CD4-positive, alpha-beta T cell (primary cell): ENCODE results near the gene CADM1. TPM values are rescaled to one million over a fixed set of nuclear protein-coding genes. Genes with fewer than 3 reads are reported as not detected.

Experiments used
- ATAC-seq: fragments of 200-7000 bp; cut with Tn5 transposase; one replicate; pipeline ENCODE4 v1.10.0; 2022; ENCODE audit warnings: mild to moderate bottlenecking; ENCODE audit not compliant: poor library complexity
- CTCF ChIA-PET: fragments of 350-600 bp; sonication (Branson Sonifier 250); formaldehyde crosslinking; loops from one replicate; lab custom pipeline; 2021; ENCODE audit warnings: antibody characterized with exemption, inconsistent platforms; lab: Charles Lee
- POLR2A ChIA-PET: fragments of 350-600 bp; sonication (Branson Sonifier 250); formaldehyde crosslinking; loops from one replicate; lab custom pipeline; 2021; ENCODE audit warnings: antibody characterized with exemption, inconsistent platforms; lab: Charles Lee
- DNase-seq, 14 experiments: peaks; one replicate each; pipeline ENCODE4 v3.0.0-alpha.2; 2013 to 2020; ENCODE audit warnings: mixed read lengths in 2 of 14
- H3K27ac ChIP-seq, 2 donors: one replicate each; pipeline versions ENCODE4 v1.5.1 to v1.7.0; 2013; ENCODE audit warnings: low read length in 2 of 2, low read depth in 1 of 2, mild to moderate bottlenecking in 1 of 2
- H3K27me3 ChIP-seq, 2 experiments: 1 replicate in 1 of 2; 2 replicates in 1 of 2; pipeline versions ENCODE4 v1.6.1 to v1.7.0; 2013; ENCODE audit warnings: low read length in 2 of 2, control low read depth in 1 of 2, mild to moderate bottlenecking in 1 of 2, moderate library complexity in 1 of 2; ENCODE audit not compliant: insufficient read depth in 2 of 2, control insufficient read depth in 1 of 2
- H3K36me3 ChIP-seq: one replicate; pipeline ENCODE4 v1.6.1; 2013; ENCODE audit warnings: low read length, control low read depth; ENCODE audit not compliant: insufficient read depth
- H3K4me1 ChIP-seq: one replicate; pipeline ENCODE4 v1.6.1; 2013; ENCODE audit warnings: low read length, control low read depth; ENCODE audit not compliant: insufficient read depth
- H3K4me3 ChIP-seq: one replicate; pipeline ENCODE4 v1.5.1; 2013; ENCODE audit warnings: mild to moderate bottlenecking, low read length, moderate library complexity
- H3K9me3 ChIP-seq, 2 experiments: 1 replicate in 1 of 2; 2 replicates in 1 of 2; pipeline versions ENCODE4 v1.6.1 to v1.7.0; 2013; ENCODE audit warnings: low read length in 2 of 2, mild to moderate bottlenecking in 2 of 2, control low read depth in 1 of 2, moderate library complexity in 1 of 2; ENCODE audit not compliant: control insufficient read depth in 1 of 2, insufficient read depth in 1 of 2
- H3K27ac Mint-ChIP-seq: one replicate; pipeline ENCODE4 v1.8.0; 2020; ENCODE audit warnings: mixed read lengths
- H3K27me3 Mint-ChIP-seq: one replicate; pipeline ENCODE4 v1.8.0; 2021; ENCODE audit warnings: mixed read lengths
- H3K36me3 Mint-ChIP-seq: one replicate; pipeline ENCODE4 v1.8.0; 2021; ENCODE audit warnings: low read depth, mixed read lengths
- H3K4me1 Mint-ChIP-seq: one replicate; pipeline ENCODE4 v1.8.0; 2021; ENCODE audit warnings: low read depth, mixed read lengths
- H3K4me3 Mint-ChIP-seq: one replicate; pipeline ENCODE4 v1.8.0; 2020; ENCODE audit warnings: mild to moderate bottlenecking, mixed read lengths
- H3K9me3 Mint-ChIP-seq: one replicate; pipeline ENCODE4 v1.8.0; 2020; ENCODE audit warnings: mixed read lengths
- CTCF ChIP-seq: fragments of 200-600 bp; IDR thresholded peaks from one replicate; pipeline ENCODE4 v1.8.0; 2022; ENCODE audit warnings: antibody characterized with exemption, mild to moderate bottlenecking
- intact Hi-C, 2 experiments: fragments of 100-400 bp; cut with DNase I in 1 of 2; cut with micrococcal nuclease in 1 of 2; formaldehyde crosslinking; loops; one replicate each; pipeline versions ENCODE4 v1.15.1 to v1.9.0; 2023 to 2025; cut with DNase I, micrococcal nuclease
- total RNA-seq, 174 experiments: library from RNA in 2 of 174; stranded (reverse) in 2 of 174; gene quantifications; one replicate each; pipeline ENCODE4 v1.2.3 and lab custom pipeline; 2021 to 2026

The CADM1 gene
- total RNA-seq, 2 experiments from 2014 or later: 1.1 to 1.4 TPM

- Mint-ChIP-seq H3K4me3 (no peak overlapping the region), H3K27me3 (peaks cover 32% of the 10 kb centered on the region), H3K36me3 (no peaks in the 10 kb centered on the region), H3K27ac (no peak overlapping the region), H3K9me3 (peaks cover 2% of the 10 kb centered on the region), H3K4me1 (no peaks in the 10 kb centered on the region)
- no peaks in the 10 kb centered on the region for H3K9me3 ChIP-seq
- no peak for DNase-seq
- no peak overlapping the region for H3K27ac ChIP-seq
- peaks cover 0 to 7% of the 10 kb centered on the region in 2 experiments for H3K27me3 ChIP-seq
- POLR2A ChIA-PET: no interaction called here
- no peaks in the 10 kb centered on the region for H3K36me3 ChIP-seq
- no peaks in the 10 kb centered on the region for H3K4me1 ChIP-seq
- no peak overlapping the region for H3K4me3 ChIP-seq
- no peak for TF ChIP-seq CTCF
- CTCF ChIA-PET: no interaction called here
- ATAC-seq: no peak
- intact Hi-C loops: no loop called here
Measured at GRCh38 chr11:115535781-115536180, 31.6 kb upstream of the CADM1 start.

- no peaks in the 10 kb centered on the region for H3K36me3 ChIP-seq
- no peak overlapping the region for H3K4me3 ChIP-seq
- Mint-ChIP-seq H3K9me3 (peaks cover 2% of the 10 kb centered on the region), H3K27ac (no peak overlapping the region), H3K27me3 (peaks cover 34% of the 10 kb centered on the region), H3K36me3 (no peaks in the 10 kb centered on the region), H3K4me1 (no peaks in the 10 kb centered on the region), H3K4me3 (no peak overlapping the region)
- no peak for DNase-seq
- no peaks in the 10 kb centered on the region for H3K4me1 ChIP-seq
- ATAC-seq: no peak
- H3K27ac ChIP-seq: no peak overlapping the region
- CTCF ChIA-PET: no interaction called here
- no peaks in the 10 kb centered on the region for H3K9me3 ChIP-seq
- POLR2A ChIA-PET: no interaction called here
- TF ChIP-seq CTCF: no peak
- intact Hi-C loops: no loop called here
- peaks cover 0 to 3% of the 10 kb centered on the region in 2 experiments for H3K27me3 ChIP-seq
Measured at GRCh38 chr11:115530752-115531151, 26.5 kb upstream of the CADM1 start.

- peaks cover 33% of the 10 kb centered on the region for H3K27me3 Mint-ChIP-seq
- H3K27me3 ChIP-seq: no peaks in the 10 kb centered on the region
- no peaks in the 10 kb centered on the region for H3K4me1 Mint-ChIP-seq
- H3K9me3 Mint-ChIP-seq: peaks cover 2% of the 10 kb centered on the region
- CTCF ChIA-PET: no interaction called here
- H3K9me3 ChIP-seq: no peaks in the 10 kb centered on the region
- no peak overlapping the region for H3K27ac ChIP-seq
- ATAC-seq (no peak), DNase-seq (no peak)
- no peak overlapping the region for H3K4me3 ChIP-seq
- H3K36me3 Mint-ChIP-seq: no peaks in the 10 kb centered on the region
- intact Hi-C loops: no loop called here
- POLR2A ChIA-PET: no interaction called here
- no peak for TF ChIP-seq CTCF
- no peaks in the 10 kb centered on the region for H3K36me3 ChIP-seq
- H3K27ac Mint-ChIP-seq: no peak overlapping the region
- H3K4me3 Mint-ChIP-seq: no peak overlapping the region
- no peaks in the 10 kb centered on the region for H3K4me1 ChIP-seq
Measured at GRCh38 chr11:115528225-115528624, 24.0 kb upstream of the CADM1 start.
